ENCODE data around the gene MEF2C.

The MEF2C gene

DNA sequence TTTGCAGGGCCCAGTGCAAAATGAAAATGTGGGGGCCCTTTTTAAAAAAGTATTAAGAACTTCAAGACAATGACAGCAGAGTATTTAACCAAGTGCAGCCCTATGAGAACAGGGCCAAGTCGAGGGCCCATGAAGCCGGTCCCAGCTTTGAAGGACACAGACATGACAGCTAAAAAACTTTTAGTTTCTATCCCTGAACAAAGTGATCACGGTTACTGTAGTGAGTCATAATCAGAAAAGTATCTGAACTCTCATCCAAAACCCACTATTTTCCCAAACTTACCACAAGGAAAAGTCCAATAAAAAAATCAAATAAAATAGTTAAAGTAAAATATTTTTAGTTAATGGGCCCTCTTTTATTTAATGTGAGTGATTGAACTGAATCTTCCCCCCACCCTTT is 126.0 kb downstream of the MEF2C start:
- no peak for DNase-seq (ENCODE audit: low read depth)

DNA sequence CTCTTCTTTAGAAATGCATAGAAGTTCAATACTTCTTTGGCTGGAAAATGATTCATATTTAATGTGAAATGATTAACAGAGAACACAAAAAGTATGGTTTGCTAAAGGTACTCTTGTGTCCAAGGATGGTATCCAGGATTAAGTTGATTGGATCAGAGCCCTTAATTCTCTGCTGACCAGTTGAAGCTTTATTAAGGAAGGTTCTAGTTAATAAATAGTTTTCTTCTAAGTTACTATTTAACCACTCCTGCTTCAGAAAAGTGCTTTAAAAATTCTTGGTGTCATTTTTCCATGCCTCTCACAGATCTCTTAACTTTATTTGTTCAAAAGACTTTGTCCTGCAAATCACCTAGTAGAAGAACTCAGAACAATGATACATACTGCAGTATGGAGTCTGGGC is 134.3 kb downstream of the MEF2C start:
- no peak for DNase-seq (ENCODE audit: low read depth)

DNA sequence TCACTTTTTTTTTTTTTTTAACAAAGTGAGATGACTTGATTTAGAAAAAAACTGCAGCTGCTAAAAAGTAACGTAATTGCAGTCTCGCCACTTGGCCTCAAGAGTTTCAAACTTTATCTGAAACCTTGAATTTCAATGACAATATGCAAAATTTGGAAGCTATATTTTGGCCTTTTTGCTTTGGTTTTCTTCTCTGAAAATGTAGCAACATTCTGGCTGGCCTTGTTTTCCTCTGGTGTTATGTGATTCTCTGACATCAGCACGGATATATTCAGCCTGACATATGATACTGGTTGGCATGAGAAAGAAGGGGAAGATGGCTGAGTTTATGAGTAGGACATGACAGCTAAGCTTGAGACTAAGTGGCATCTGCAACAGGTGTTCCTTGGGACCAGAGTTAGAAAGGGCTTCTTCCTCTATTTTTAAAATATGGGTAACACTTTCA is 136.5 kb downstream of the MEF2C start:
- DNase-seq (ENCODE audit: low read depth): no peak

- no peak for DNase-seq (ENCODE audit: low read depth)
Measured at GRCh38 chr5:88745093-88745696, 137.8 kb downstream of the MEF2C start.

- no peak for DNase-seq (ENCODE audit: low read depth)
Measured at GRCh38 chr5:88743231-88743834, 139.7 kb downstream of the MEF2C start.

DNA sequence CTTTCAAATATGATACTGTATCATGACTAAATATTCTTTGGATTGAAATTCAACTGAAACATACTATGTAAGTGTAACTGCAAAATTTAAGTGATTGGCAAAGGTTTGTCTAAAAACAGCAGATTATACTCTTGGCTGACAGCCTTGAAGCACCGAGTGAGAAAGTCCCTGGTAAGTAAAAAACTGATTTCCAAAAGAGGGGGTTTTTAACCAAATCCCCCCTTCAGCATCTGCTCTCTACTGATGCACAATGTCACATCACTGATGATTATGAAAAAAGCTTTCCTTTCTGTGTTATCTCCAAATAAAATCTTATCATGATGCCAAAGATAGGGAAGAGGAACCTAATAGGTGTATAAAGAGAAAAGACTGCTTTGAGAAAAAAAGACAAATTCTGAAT is 141.0 kb downstream of the MEF2C start:
- no peak for DNase-seq (ENCODE audit: low read depth)

DNA sequence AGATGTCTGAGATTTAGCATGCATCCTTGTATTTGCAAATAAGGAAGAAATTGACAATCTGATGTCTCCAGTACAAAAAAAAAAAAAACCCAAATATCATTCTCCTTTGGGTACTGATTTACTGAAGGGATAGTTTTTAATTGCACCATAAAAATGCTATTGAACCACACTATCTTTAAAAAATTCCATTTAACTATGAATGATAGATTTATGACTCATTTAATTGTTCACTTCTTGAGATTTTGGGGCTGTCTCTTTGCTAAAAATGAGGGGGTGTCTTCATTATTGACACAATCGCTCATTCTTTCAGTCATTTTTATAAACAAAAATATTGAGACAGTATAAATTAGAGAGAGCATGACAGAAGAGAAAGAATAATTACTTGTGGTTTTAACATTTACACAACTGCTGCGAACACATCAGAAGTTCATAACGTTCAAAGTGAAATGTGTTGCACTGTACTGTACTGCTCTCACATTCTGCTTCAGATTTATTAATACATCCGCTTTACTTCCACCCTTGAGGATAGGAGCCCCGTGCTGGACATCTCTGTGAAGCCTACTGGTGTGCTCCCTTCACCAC is 142.3 kb downstream of the MEF2C start:
- no peak for DNase-seq (ENCODE audit: low read depth)

GRCh38 chr5:88736494-88736893 is 146.5 kb downstream of the MEF2C start:
- no peak for DNase-seq (ENCODE audit: low read depth)

GRCh38 chr5:88734983-88735382 is 148.0 kb downstream of the MEF2C start:
- no peak for DNase-seq (ENCODE audit: low read depth)

DNA sequence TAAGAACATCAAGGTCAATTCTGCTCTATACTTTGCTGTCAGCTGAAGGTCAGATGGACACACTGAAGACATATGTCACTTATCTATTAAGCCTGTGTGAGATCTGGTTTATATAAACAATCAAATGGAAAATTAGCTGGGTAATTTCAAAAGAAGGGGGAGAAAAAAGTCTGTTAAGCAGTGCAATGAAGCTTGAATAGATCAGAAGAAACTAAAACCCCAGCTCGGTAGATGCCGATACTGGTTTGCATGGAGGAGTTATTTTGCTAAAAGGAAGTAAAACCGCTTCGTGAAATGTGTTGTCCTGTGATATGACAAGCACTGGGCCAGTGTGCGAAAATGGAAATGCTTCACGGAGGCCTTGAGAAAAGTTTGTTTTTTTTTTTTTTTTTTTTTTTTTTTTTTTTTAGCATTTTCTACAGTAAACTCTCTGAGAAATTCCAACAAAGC is 148.8 kb downstream of the MEF2C start:
- no peak for DNase-seq (ENCODE audit: low read depth)

GRCh38 chr5:88732862-88733261 is 150.1 kb downstream of the MEF2C start:
- DNase-seq (ENCODE audit: low read depth): no peak

DNA sequence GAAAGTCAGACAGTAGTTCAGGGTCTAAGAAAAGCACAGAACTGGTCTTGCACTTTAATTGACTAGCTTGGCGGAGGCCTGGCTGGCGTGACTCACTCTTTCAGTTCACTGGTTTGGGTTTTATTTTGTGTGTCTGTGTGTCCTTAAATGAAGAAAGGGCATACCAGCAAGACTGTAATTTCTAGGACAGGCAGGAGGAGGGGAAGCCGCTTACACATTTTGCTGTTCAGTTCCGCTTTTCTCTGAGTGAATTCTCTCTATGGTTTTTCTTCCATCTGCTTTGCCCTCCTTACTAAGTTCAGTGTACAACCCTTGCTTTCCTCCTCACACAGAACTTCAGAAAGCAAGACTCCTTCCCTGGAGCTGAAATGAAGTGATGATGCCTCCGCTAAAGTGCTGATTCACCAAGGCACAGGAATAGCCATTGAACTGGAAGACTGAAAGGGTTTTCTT is 150.8 kb downstream of the MEF2C start:
- no peak for DNase-seq (ENCODE audit: low read depth)

- DNase-seq (ENCODE audit: low read depth): no peak
Measured at GRCh38 chr5:88729829-88730182, 153.2 kb downstream of the MEF2C start.

GRCh38 chr5:88729084-88729828 is 153.7 kb downstream of the MEF2C start:
- peak; percentile 26 for DNase-seq (ENCODE audit: low read depth)

DNA sequence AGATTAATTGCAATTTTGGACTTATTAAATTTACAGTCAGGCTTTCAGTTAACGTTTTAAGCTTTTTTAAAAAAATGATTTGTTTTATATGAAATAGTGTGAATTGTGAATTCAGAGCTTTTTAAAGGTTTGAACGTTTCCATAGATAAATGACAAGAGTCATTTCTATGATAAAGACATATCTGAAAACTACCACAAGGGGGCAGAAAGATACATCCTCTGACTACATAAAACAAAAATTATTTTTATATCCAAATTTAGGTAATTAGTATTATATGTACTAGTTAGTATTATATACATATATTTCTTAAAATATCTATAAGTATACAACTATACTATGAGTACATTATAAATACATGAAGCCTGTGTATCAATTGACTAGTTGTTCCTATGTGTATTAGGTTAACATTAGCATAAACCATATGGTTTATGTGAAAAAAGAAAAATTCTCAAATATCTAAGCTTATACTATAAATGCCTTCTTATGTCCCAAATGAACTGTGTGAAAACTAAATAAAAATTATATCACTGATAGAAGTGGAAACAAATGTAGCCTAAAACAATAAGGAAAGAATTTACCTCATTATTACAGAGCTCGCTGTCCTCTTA is 155.2 kb downstream of the MEF2C start:
- no peak for DNase-seq (ENCODE audit: low read depth)

GRCh38 chr5:88725454-88725853 is 157.5 kb downstream of the MEF2C start:
- no peak for DNase-seq (ENCODE audit: low read depth)

- DNase-seq (ENCODE audit: low read depth): no peak
Measured at GRCh38 chr5:88724201-88724600, 158.8 kb downstream of the MEF2C start.

DNA sequence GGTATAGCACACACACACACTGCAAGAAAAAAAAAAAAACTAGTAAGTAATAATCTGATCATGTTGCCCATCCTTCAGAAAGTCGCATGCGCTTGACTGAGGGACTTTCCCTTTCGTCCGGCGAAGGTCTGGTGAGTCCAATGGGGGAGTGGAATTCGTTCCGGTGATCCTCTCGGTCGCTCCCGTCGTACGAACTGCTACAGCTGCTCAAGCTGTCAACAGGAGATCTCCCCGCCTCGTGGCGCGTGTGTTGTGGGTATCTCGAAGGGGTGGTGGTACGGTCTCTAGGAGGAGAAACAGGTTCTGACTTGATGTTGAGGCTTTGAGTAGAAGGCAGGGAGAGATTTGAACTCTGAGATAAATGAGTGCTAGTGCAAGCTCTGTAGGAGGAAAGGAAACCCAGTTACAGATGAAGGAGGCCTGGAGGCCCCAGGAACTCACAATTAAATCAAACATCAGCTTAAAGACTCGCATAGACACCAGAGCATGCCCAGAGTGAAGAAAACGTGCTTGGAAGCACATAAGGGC is 160.4 kb downstream of the MEF2C start:
- DNase-seq (ENCODE audit: low read depth): no peak

DNA sequence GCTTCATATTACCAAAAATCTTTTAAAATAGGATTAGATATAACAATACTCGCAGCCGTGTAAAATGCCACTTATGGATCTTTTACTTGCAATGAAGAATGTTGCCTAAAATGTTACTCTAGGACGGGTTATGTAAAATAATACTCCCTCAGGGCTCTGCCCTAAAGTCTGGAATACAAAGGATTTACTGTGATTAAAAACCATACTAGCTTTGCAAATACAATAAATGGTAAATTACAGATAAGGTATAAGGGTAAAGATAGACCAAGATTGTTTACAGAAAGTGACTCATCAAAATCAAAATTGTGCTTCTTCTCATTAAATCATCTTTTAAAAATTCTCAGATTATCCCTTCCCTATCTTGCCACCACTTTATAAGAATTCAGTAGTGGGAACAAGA is 163.6 kb downstream of the MEF2C start:
- DNase-seq (ENCODE audit: low read depth): no peak

- DNase-seq (ENCODE audit: low read depth): no peak
Measured at GRCh38 chr5:88718736-88719135, 164.2 kb downstream of the MEF2C start.

DNA sequence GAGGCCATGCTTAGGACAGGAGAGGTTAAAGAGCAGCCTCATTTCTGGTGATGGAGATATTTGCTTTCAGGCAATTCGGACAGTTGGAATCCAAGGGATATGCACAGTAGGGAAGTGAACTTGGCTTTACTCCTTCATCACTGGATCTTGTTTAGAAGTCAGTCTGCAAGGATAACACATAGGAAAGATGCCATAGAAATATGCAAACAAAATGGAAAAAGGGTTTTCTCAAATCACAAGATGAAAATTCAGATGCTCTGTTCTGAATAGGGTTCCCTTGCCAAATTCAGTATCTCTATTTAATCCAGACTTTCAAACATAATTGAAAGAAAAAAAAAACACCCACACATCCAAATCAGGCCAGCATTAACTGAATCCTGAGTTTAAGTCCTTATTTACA is 166.9 kb downstream of the MEF2C start:
- no peak for DNase-seq (ENCODE audit: low read depth)

DNA sequence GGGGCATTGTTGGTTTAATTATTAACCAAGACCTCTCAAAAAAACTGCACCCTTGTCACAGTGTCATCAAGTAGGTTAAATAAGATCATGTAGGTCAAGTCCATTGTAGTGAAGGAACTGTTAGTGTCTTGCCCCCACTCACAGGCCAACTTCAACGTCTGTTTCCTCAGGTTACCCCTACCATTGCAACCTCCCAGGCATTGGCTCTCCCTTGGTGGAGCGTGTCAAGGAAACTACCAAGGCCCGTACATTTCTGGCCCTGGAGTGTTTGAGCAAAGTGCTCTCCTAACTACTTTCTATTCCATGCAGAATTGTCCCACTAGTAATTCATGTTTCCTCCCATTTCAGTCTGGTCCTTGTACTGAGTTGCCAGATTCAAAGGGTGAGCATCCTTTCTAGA is 167.5 kb downstream of the MEF2C start:
- no peak for DNase-seq (ENCODE audit: low read depth)
